Stimulated activated CD4-positive, alpha-beta T cell treated with anti-CD3 and anti-CD28 coated beads, Interleukin-1b, Interleukin-23, amount 100 ng/mL, for 1 hour (primary cell): ENCODE data around the gene TAF15.

Source experiments
- DNase-seq, 2 donors: peaks; one replicate each; pipeline ENCODE4 v3.0.0-alpha.2; 2020; ENCODE audit warnings: low read depth in 2 of 2

Gene TAF15

GRCh38 chr17:35808962-35809854, at the start of gene TAF15:
TSS of gene TAF15 (plus strand) at chr17:35809484. CDS start at chr17:35809570, 86 bp downstream.
- peak; percentile 79 to 91 for DNase-seq

- no peak for DNase-seq
Measured at GRCh38 chr17:35760587-35760986, 48.7 kb upstream of the TAF15 start, which contains the start of gene C17orf50. TSS of gene C17orf50 (plus strand) at chr17:35760887. CDS start at chr17:35760942, 55 bp downstream.

- no peak for DNase-seq
Measured at GRCh38 chr17:35761601-35762000, 47.7 kb upstream of the TAF15 start.

- DNase-seq, result no peak
Measured at GRCh38 chr17:35763767-35764122, 45.5 kb upstream of the TAF15 start.

- peak; percentile 74 to 77 for DNase-seq
Measured at GRCh38 chr17:35764123-35764991, 44.9 kb upstream of the TAF15 start.

GRCh38 chr17:35765086-35765710, 44.1 kb upstream of the TAF15 start:
- no peak for DNase-seq

GRCh38 chr17:35765756-35766488, 43.4 kb upstream of the TAF15 start:
- DNase-seq, result no peak

- DNase-seq, result no peak
Measured at GRCh38 chr17:35766489-35766877, 42.8 kb upstream of the TAF15 start.

- peak in 1 of 2 donors; percentile 7 for DNase-seq
Measured at GRCh38 chr17:35766903-35767510, 42.3 kb upstream of the TAF15 start.

- DNase-seq, result no peak
Measured at GRCh38 chr17:35768797-35769196, 40.5 kb upstream of the TAF15 start.

GRCh38 chr17:35769895-35770486, 39.3 kb upstream of the TAF15 start:
- DNase-seq, result no peak

GRCh38 chr17:35773129-35773528, 36.2 kb upstream of the TAF15 start:
- no peak for DNase-seq

- DNase-seq, result no peak
Measured at GRCh38 chr17:35773679-35774425, 35.4 kb upstream of the TAF15 start.

GRCh38 chr17:35774499-35774898, 34.8 kb upstream of the TAF15 start:
- DNase-seq, result no peak

- DNase-seq, result no peak
Measured at GRCh38 chr17:35775039-35775438, 34.2 kb upstream of the TAF15 start.

GRCh38 chr17:35775583-35775982, 33.7 kb upstream of the TAF15 start:
- DNase-seq, result no peak

- no peak for DNase-seq
Measured at GRCh38 chr17:35778641-35779196, 30.6 kb upstream of the TAF15 start.

- no peak for DNase-seq
Measured at GRCh38 chr17:35780950-35781349, 28.3 kb upstream of the TAF15 start.

- DNase-seq, result no peak
Measured at GRCh38 chr17:35784895-35785294, 24.4 kb upstream of the TAF15 start.
